Endothelial cell of umbilical vein (primary cell): ENCODE results near the gene TRIM17. TPM values are rescaled to one million over a fixed set of nuclear protein-coding genes. Genes with fewer than 3 reads are reported as not detected.

Source experiments
- BruUV-seq: library from RNA; stranded (reverse); fragments of 400-500 nt; replicated peaks from 2 replicates; lab custom pipeline; 2021; lab: Mats Ljungman, UMichigan
- CTCF ChIA-PET: fragments of 300-600, 350-600 bp; sonication (Branson Sonifier 250); formaldehyde crosslinking; loops from one replicate; lab custom pipeline; 2021; ENCODE audit warnings: antibody characterized with exemption, inconsistent platforms; lab: Charles Lee
- POLR2A ChIA-PET: fragments of 300-600, 350-600 bp; sonication (Branson Sonifier 250); formaldehyde crosslinking; loops from one replicate; lab custom pipeline; 2021; ENCODE audit warnings: antibody characterized with exemption, inconsistent platforms; lab: Charles Lee
- DNase-seq: peaks from one replicate; pipeline ENCODE4 v3.0.0-alpha.2; 2011; ENCODE audit warnings: low read depth, low spot score
- FAIRE-seq: peaks from 2 replicates; lab custom pipeline; 2011; peaks lifted over from hg19 to GRCh38; lab: Jason Lieb, UNC
- H2AFZ ChIP-seq: 2 replicates; pipeline ENCODE4 v1.6.0; 2012; ENCODE audit warnings: low read depth, low read length, control low read depth, inconsistent platforms
- H3K27ac ChIP-seq: 2 replicates; pipeline ENCODE4 v1.5.1; 2011; ENCODE audit warnings: low read depth, mild to moderate bottlenecking, control low read depth, low read length, moderate library complexity; ENCODE audit not compliant: insufficient read depth
- H3K27me3 ChIP-seq, 2 experiments: 2 replicates each; pipeline versions ENCODE4 v1.6.0 to v1.6.1; 2011; ENCODE audit warnings: low read length in 2 of 2, mixed read lengths in 1 of 2; ENCODE audit not compliant: control insufficient read depth in 2 of 2, insufficient read depth in 2 of 2
- H3K36me3 ChIP-seq, 2 experiments: 2 replicates in 1 of 2; 3 replicates in 1 of 2; pipeline ENCODE4 v1.5.1; 2011; ENCODE audit warnings: low read length in 2 of 2, mild to moderate bottlenecking in 1 of 2, moderate library complexity in 1 of 2; ENCODE audit not compliant: control insufficient read depth in 2 of 2, insufficient read depth in 2 of 2; ENCODE audit errors: extremely low read depth in 1 of 2
- H3K4me1 ChIP-seq: 3 replicates; pipeline ENCODE4 v1.5.1; 2011; ENCODE audit warnings: mild to moderate bottlenecking, low read length; ENCODE audit not compliant: control insufficient read depth, insufficient read depth; ENCODE audit errors: extremely low read depth
- H3K4me2 ChIP-seq: 2 replicates; pipeline ENCODE4 v1.6.1; 2011; ENCODE audit warnings: low read length, control low read depth, mixed read lengths; ENCODE audit not compliant: insufficient read depth
- H3K4me3 ChIP-seq, 3 experiments: fragments of 200-600 bp in 1 of 3; sonication (generic), shearing (Covaris generic) in 1 of 3; replicated peaks in 1 of 3; 2 replicates each; pipeline ENCODE4 v1.5.1; 2011 to 2016; ENCODE audit warnings: control low read depth in 3 of 3, low read length in 3 of 3, mild to moderate bottlenecking in 2 of 3, inconsistent platforms in 1 of 3, low read depth in 1 of 3, moderate library complexity in 1 of 3; ENCODE audit not compliant: insufficient read depth in 1 of 3
- H3K79me2 ChIP-seq: 2 replicates; pipeline ENCODE4 v1.6.0; 2012; ENCODE audit warnings: low read length, inconsistent platforms; ENCODE audit not compliant: control insufficient read depth, insufficient read depth
- H3K9ac ChIP-seq: replicated peaks from 2 replicates; pipeline ENCODE3; 2011; ENCODE audit warnings: low read length, control low read depth; ENCODE audit not compliant: insufficient read depth; ENCODE audit errors: extremely low read depth
- H3K9me1 ChIP-seq: replicated peaks from 3 replicates; pipeline ENCODE4 v1.6.0; 2011; ENCODE audit warnings: mild to moderate bottlenecking, low read length; ENCODE audit not compliant: control insufficient read depth, insufficient read depth; ENCODE audit errors: extremely low read depth
- H3K9me3 ChIP-seq: replicated peaks from 2 replicates; pipeline ENCODE4 v1.5.1; 2012; ENCODE audit warnings: low read length, inconsistent platforms; ENCODE audit not compliant: control insufficient read depth, insufficient read depth
- H4K20me1 ChIP-seq: replicated peaks from 2 replicates; pipeline ENCODE3; 2011; ENCODE audit warnings: mild to moderate bottlenecking, low read length; ENCODE audit not compliant: control insufficient read depth, insufficient read depth; ENCODE audit errors: extremely low read depth
- EZH2 ChIP-seq: IDR thresholded peaks from 2 replicates; pipeline ENCODE4 v1.6.1; 2012; ENCODE audit warnings: borderline replicate concordance, low read depth, mild to moderate bottlenecking, moderate library complexity, low read length, inconsistent platforms; ENCODE audit not compliant: severe bottlenecking
- FOS ChIP-seq: IDR thresholded peaks from 2 replicates; pipeline ENCODE4 v1.6.1; 2011; ENCODE audit warnings: mild to moderate bottlenecking, low read length, moderate library complexity, borderline replicate concordance; ENCODE audit not compliant: insufficient read depth
- GATA2 ChIP-seq: IDR thresholded peaks from 2 replicates; pipeline ENCODE4 v1.7.0; 2011; ENCODE audit warnings: low read depth, mild to moderate bottlenecking, moderate library complexity, mixed read lengths, low read length; ENCODE audit not compliant: insufficient read length, insufficient read depth
- JUN ChIP-seq: IDR thresholded peaks from 2 replicates; pipeline ENCODE4 v1.6.1; 2011; ENCODE audit warnings: borderline replicate concordance, low read depth; ENCODE audit not compliant: insufficient read length, insufficient read depth
- POLR2AphosphoS5 ChIP-seq: IDR thresholded peaks from 2 replicates; pipeline ENCODE4 v1.6.1; 2012; ENCODE audit warnings: low read depth, mild to moderate bottlenecking, control low read depth, low read length, moderate library complexity; ENCODE audit not compliant: insufficient read depth
- dilution Hi-C: fragments of 300-500 bp; cut with MboI; formaldehyde crosslinking; loops from one replicate; pipeline ENCODE4 v1.15.0; 2019; ENCODE audit warnings: low sequenced_read_pairs; ENCODE audit not compliant: extremely low pct_ligation_motif_present
- intact Hi-C: fragments of 100-400 bp; cut with micrococcal nuclease; formaldehyde crosslinking; loops from one replicate; pipeline ENCODE4 v1.10.0; 2022
- polyA plus RNA-seq, 4 experiments: library from polyadenylated mRNA; depleted of rRNA in 3 of 4; stranded (reverse) in 3 of 4; unstranded in 1 of 4; fragments of >200 nt; gene quantifications; 2 replicates each; pipeline versions ENCODE4 v1.2.1 to v1.2.3, GENCODE V29; 2011 to 2012; ENCODE audit warnings: missing spikeins in 1 of 4
- total RNA-seq: library from RNA; stranded (reverse); gene quantifications from 2 replicates; pipeline ENCODE4 v1.2.3, GENCODE V29; 2021
- TF ChIP-seq, protein P1 (sequence below): IDR thresholded peaks from 2 replicates; pipeline ENCODE4 v1.6.1; 2011; ENCODE audit not compliant: insufficient read depth, insufficient read length
- TF ChIP-seq, protein P2 (sequence below), 2 donors: IDR thresholded peaks; 1 replicate in 1 of 2; 2 replicates in 1 of 2; pipeline ENCODE4 v1.5.1; 2011; ENCODE audit warnings: low read length in 2 of 2, mild to moderate bottlenecking in 2 of 2, moderate library complexity in 2 of 2, control low read depth in 1 of 2, inconsistent platforms in 1 of 2, low read depth in 1 of 2; ENCODE audit not compliant: insufficient read depth in 1 of 2; ENCODE audit errors: extremely low read depth in 1 of 2

Gene TRIM17
- total and polyA plus RNA-seq, 2 donors (not counting 3 experiments of a cell fraction or from before 2014, with no cell fraction given) = not detected

GRCh38 chr1:228365271-228366061 lies 51.2 kb downstream of the TRIM17 start:
- no peak for FAIRE-seq
- Histone ChIP-seq H3K9me3 (no peaks in the 10 kb centered on the region), H3K9me1 (no peaks in the 10 kb centered on the region), H3K79me2 (no peaks in the 10 kb centered on the region), H3K27ac (no peak overlapping the region), H3K4me2 (no peak overlapping the region), H3K4me3 (no peak overlapping the region), H4K20me1 (no peaks in the 10 kb centered on the region), H3K36me3 (no peaks in the 10 kb centered on the region), H2AFZ (no peak overlapping the region), H3K9ac (no peak overlapping the region), H3K4me1 (no peaks in the 10 kb centered on the region), H3K27me3 (no peaks in the 10 kb centered on the region)
- DNase-seq = no peak
- ChIA-PET POLR2A (no interaction called here), CTCF (interaction anchor here (0.6 kb wide), 1 partner anchor 131 kb away, joined by 3 read pairs; no protein-coding TSS in a partner anchor)
- no TSS peak for BruUV-seq
- intact Hi-C loops (no loop called here), dilution Hi-C loops (no loop called here)
- TF ChIP-seq FOS = no peak
- no peak for TF ChIP-seq POLR2AphosphoS5
- TF ChIP-seq EZH2 = no peak
- TF ChIP-seq GATA2 = no peak
- TF ChIP-seq, protein P1, sequence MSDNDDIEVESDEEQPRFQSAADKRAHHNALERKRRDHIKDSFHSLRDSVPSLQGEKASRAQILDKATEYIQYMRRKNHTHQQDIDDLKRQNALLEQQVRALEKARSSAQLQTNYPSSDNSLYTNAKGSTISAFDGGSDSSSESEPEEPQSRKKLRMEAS = no peak
- TF ChIP-seq, protein P2, sequence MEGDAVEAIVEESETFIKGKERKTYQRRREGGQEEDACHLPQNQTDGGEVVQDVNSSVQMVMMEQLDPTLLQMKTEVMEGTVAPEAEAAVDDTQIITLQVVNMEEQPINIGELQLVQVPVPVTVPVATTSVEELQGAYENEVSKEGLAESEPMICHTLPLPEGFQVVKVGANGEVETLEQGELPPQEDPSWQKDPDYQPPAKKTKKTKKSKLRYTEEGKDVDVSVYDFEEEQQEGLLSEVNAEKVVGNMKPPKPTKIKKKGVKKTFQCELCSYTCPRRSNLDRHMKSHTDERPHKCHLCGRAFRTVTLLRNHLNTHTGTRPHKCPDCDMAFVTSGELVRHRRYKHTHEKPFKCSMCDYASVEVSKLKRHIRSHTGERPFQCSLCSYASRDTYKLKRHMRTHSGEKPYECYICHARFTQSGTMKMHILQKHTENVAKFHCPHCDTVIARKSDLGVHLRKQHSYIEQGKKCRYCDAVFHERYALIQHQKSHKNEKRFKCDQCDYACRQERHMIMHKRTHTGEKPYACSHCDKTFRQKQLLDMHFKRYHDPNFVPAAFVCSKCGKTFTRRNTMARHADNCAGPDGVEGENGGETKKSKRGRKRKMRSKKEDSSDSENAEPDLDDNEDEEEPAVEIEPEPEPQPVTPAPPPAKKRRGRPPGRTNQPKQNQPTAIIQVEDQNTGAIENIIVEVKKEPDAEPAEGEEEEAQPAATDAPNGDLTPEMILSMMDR (IDR thresholded peaks at IDR 0.05; ENCODE audit: extremely low read depth in 1 of 2, insufficient read depth in 1 of 2, low read depth in 1 of 2, low read length in 2 of 2) = no peak
- no peak for TF ChIP-seq JUN
